ENCODE results near the gene RCBTB2.

RCBTB2 gene

GRCh38 chr13:48477191-48477855 lies 55.6 kb downstream of the RCBTB2 start:
- TF ChIP-seq OSR1 (CRISPR knock-in tag; IDR thresholded peaks at IDR 0.05) (no peak), ZC3H10 (CRISPR knock-in tag; IDR thresholded peaks at IDR 0.05) (no peak), RARB (CRISPR knock-in tag; IDR thresholded peaks at IDR 0.05) (no peak), TSHZ2 (CRISPR knock-in tag; IDR thresholded peaks at IDR 0.05) (no peak), ZNF8 (CRISPR knock-in tag; IDR thresholded peaks at IDR 0.05) (no peak), ISL1 (CRISPR knock-in tag; IDR thresholded peaks at IDR 0.05) (no peak), CSDC2 (CRISPR knock-in tag; IDR thresholded peaks at IDR 0.05) (no peak), TCF4 (CRISPR knock-in tag; IDR thresholded peaks at IDR 0.05; ENCODE audit: borderline replicate concordance) (no peak), TOX (CRISPR knock-in tag; IDR thresholded peaks at IDR 0.05; ENCODE audit: borderline replicate concordance) (no peak)
- TF ChIP-seq, protein P1, sequence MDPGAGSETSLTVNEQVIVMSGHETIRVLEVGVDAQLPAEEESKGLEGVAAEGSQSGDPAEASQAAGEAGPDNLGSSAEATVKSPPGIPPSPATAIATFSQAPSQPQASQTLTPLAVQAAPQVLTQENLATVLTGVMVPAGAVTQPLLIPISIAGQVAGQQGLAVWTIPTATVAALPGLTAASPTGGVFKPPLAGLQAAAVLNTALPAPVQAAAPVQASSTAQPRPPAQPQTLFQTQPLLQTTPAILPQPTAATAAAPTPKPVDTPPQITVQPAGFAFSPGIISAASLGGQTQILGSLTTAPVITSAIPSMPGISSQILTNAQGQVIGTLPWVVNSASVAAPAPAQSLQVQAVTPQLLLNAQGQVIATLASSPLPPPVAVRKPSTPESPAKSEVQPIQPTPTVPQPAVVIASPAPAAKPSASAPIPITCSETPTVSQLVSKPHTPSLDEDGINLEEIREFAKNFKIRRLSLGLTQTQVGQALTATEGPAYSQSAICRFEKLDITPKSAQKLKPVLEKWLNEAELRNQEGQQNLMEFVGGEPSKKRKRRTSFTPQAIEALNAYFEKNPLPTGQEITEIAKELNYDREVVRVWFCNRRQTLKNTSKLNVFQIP (CRISPR knock-in tag; IDR thresholded peaks at IDR 0.05; ENCODE audit: borderline replicate concordance, low read depth): no peak
- ATAC-seq: no peak

GRCh38 chr13:48476686-48477085 lies 56.2 kb downstream of the RCBTB2 start:
- ATAC-seq: no peak
- TF ChIP-seq ARNTL (CRISPR knock-in tag; IDR thresholded peaks at IDR 0.05; ENCODE audit: borderline replicate concordance, low read depth) (no peak), GLIS3 (CRISPR knock-in tag; IDR thresholded peaks at IDR 0.05) (no peak), OSR1 (CRISPR knock-in tag; IDR thresholded peaks at IDR 0.05) (no peak), ZNF565 (CRISPR knock-in tag; conservative IDR thresholded peaks at IDR 0.05; ENCODE audit: low read depth) (no peak), PATZ1 (CRISPR knock-in tag; IDR thresholded peaks at IDR 0.05; ENCODE audit: borderline replicate concordance) (no peak), ESRRG (CRISPR knock-in tag; IDR thresholded peaks at IDR 0.05) (no peak), RARB (CRISPR knock-in tag; IDR thresholded peaks at IDR 0.05) (no peak), SNAI2 (CRISPR knock-in tag; IDR thresholded peaks at IDR 0.05) (no peak), TCF4 (CRISPR knock-in tag; IDR thresholded peaks at IDR 0.05; ENCODE audit: borderline replicate concordance) (no peak), ZNF8 (CRISPR knock-in tag; IDR thresholded peaks at IDR 0.05) (no peak)

GRCh38 chr13:48476215-48476614 lies 56.7 kb downstream of the RCBTB2 start:
- TF ChIP-seq RARB (CRISPR knock-in tag; IDR thresholded peaks at IDR 0.05): no peak
- ATAC-seq: no peak

GRCh38 chr13:48475230-48475629 lies 57.6 kb downstream of the RCBTB2 start:
- no peak for ATAC-seq
- no peak for TF ChIP-seq CSDC2 (CRISPR knock-in tag; IDR thresholded peaks at IDR 0.05)
- TF ChIP-seq GLIS3 (CRISPR knock-in tag; IDR thresholded peaks at IDR 0.05): no peak
- TF ChIP-seq ESRRG (CRISPR knock-in tag; IDR thresholded peaks at IDR 0.05): no peak
- TF ChIP-seq ZC3H10 (CRISPR knock-in tag; IDR thresholded peaks at IDR 0.05): no peak
- TF ChIP-seq ZFP3 (CRISPR knock-in tag; IDR thresholded peaks at IDR 0.05): no peak
- no peak for TF ChIP-seq ZNF565 (CRISPR knock-in tag; conservative IDR thresholded peaks at IDR 0.05; ENCODE audit: low read depth)

DNA sequence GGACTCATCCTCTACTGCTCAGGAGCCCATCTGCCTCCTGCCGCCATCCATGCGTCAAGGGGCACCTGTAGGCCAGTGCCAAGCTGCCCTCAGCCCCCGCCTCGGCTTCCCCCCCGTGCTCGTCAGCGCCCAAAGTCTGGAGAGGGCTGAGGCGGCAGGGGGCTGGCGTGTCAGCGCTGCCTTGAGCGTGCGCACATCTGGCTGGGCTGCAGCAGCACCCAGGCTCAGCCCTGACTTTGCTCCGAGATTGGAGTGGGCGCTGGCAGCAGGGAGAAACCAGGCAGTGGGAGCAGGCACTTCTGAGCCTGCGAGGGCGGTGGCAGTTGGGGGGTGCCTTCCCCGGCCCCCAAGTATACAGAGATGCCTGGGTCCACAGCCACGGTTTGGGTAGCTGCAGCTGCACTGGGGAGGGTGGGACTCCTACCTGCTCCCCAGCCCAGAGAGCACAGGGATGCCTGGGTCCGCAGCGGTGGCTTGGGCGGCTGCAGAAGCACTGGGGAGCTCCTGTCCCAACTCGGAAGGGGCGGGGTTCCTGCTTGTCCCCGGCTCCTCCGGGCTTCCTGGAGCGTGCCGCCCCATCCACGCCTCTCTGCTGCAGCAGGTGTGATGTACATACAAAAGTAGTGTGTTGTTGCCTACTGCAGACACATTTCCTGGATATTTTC lies 75.2 kb downstream of the RCBTB2 start:
- ATAC-seq: no peak
- TF ChIP-seq ARNTL (CRISPR knock-in tag; IDR thresholded peaks at IDR 0.05; ENCODE audit: borderline replicate concordance, low read depth) (no peak), RARB (CRISPR knock-in tag; IDR thresholded peaks at IDR 0.05) (no peak), ESRRG (CRISPR knock-in tag; IDR thresholded peaks at IDR 0.05) (no peak), ZC3H10 (CRISPR knock-in tag; IDR thresholded peaks at IDR 0.05) (no peak), GLIS3 (CRISPR knock-in tag; IDR thresholded peaks at IDR 0.05) (no peak), BACH2 (CRISPR knock-in tag; IDR thresholded peaks at IDR 0.05; ENCODE audit: borderline replicate concordance) (no peak), ZFP3 (CRISPR knock-in tag; IDR thresholded peaks at IDR 0.05) (no peak), CSRNP3 (CRISPR knock-in tag; IDR thresholded peaks at IDR 0.05) (no peak), TSHZ2 (CRISPR knock-in tag; IDR thresholded peaks at IDR 0.05) (no peak), PPARA (CRISPR knock-in tag; IDR thresholded peaks at IDR 0.05; ENCODE audit: borderline replicate concordance) (no peak), SNAI2 (CRISPR knock-in tag; IDR thresholded peaks at IDR 0.05) (no peak), TOX (CRISPR knock-in tag; IDR thresholded peaks at IDR 0.05; ENCODE audit: borderline replicate concordance) (no peak)

Measured in SK-N-SH treated with all-trans-retinoic acid at 6 μM for 48 hours (cell line).